HG03064 (cell line): ENCODE measurements around the gene PTTG1IP.

Experiments
- ATAC-seq: cut with Tn5 transposase; IDR thresholded peaks from one replicate; pipeline ENCODE4 v1.9.1; 2021; ENCODE audit warnings: low read depth; ENCODE audit not compliant: unreplicated experiment

Gene PTTG1IP

GRCh38 chr21:44898011-44898488 is 24.6 kb upstream of the PTTG1IP start:
- ATAC-seq, result no peak

- ATAC-seq, result no peak
Measured at GRCh38 chr21:44897326-44898010, 24.0 kb upstream of the PTTG1IP start.

- no peak for ATAC-seq
Measured at GRCh38 chr21:44896561-44897286, 23.2 kb upstream of the PTTG1IP start.

GRCh38 chr21:44895859-44896258 is 22.4 kb upstream of the PTTG1IP start:
- no peak for ATAC-seq

- no peak for ATAC-seq
Measured at GRCh38 chr21:44894687-44895302, 21.3 kb upstream of the PTTG1IP start.

DNA sequence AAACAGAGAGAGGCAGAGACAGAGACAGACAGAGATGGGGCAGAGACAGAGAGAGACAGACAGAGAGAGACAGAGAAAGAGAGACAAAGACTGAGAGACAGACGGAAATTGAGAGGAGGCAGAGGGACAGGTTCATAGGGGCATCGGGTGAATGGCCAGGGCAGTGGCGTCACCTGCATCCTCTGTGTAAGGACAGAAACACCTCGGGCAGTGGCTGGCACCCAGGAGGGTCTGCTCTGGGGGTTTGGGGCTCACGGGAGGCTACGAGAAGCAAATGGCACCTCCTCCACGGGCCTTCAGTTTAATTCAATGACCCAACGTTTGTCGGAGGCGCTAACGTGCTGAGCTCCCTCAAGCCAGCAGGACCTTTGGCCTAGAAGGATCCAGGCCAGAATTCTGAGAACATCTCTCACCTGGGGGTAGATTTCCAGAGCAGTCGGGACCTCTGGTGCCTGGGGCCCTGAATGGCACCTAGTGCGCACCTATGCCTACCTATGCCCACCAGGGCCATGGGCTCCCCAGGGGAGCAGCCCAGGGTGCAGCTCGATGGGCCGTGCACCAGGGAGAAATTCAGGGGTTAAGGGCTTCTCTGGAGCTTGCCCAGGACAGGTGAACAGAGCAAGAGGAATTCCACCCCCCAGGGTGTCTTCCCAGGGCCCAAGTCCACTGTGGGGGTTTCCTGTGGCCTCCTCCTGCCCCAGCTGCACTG is 20.6 kb upstream of the PTTG1IP start:
- ATAC-seq, result no peak

DNA sequence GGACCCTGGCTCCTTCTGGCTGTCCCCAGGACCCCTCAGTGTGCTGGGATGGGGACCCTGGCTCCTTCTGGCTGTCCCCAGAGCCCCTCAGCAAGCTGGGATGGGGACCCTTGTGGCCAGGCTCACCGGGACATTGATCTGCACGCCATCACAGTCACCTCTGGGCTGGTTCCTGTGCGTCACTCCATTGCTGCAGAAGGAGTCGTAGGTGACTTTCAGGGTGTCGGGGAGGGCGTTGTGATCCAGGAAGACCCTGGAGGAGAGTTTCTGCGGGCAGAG is 19.7 kb upstream of the PTTG1IP start:
- ATAC-seq, result no peak

- no peak for ATAC-seq
Measured at GRCh38 chr21:44892536-44893277, 19.2 kb upstream of the PTTG1IP start.

- ATAC-seq, result no peak
Measured at GRCh38 chr21:44892095-44892494, 18.6 kb upstream of the PTTG1IP start.

DNA sequence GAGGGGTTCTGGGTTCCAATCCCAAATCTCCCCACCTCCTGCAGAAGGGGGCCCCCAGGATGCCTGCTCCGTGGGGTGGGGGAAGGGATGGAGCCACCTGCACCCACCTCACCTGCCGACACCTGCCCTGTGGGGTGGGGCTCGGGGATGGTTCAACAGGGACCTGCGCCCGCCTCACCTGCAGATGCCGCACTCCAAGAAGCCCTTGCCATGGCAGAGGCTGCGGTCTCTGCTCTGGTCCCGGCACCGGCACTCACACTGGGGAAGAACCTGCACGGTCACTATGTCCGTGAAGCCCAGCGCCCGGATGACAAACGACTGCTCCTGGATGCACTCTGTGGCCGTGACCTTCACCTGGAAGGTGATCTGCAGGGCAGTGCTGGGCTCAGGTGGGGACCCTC is 18.1 kb upstream of the PTTG1IP start:
- no peak for ATAC-seq

DNA sequence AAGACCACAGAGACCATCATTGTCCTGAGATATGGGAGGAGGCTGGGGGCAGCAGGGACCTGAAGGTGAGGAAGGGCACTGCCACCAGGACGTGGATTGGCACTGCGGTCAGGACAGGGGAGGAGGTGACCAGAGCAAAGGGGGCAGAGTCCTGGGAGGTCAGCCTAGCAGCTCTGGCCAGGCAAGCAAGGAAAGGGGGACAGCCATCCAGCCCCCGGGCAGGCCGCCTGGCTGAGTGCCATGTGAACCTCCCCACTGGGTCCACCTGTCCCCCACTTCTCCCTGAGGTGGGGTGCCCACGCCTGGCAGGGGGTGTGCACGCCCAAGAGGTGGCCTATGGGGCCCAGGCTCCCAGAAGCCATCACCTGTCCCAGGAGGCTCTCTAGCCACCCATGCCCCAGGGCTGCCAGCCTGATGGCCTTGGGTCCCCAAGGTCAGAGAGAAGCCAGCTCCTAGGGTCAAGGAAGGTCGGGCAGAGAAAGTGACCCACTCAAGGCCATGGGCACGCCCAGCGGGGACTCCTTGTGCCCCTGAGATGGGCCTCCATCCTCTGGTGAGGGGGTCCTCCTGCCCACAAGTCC is 17.6 kb upstream of the PTTG1IP start:
- ATAC-seq, result no peak

DNA sequence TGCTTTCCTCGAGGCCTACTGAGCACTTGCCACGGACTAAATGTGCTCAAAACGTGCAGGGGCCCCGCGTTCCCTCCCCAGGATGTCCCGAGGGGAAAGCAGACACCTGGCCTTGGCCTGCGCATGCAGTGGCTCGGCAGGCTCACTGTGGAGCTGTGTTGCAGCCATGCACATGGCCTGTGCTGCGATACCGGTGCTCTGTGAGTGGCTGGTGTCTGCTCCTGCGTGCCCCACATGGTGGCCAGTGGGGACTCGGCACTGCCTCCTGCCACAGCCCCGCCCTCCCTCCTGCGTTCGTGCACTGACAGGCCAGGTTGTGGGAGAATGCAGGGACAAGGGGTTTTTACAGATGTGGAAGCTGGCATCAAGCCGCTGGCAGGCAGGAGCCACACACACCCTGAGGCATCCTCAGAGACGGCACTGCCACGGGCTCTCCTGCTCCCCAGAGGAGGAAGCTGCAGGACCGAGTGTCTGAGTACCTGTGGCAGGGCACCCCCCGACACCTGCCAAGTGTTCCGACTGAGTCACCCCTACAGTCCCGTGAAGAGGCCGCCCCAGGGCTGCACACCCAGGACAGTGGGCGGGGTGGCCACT is 16.9 kb upstream of the PTTG1IP start:
- no peak for ATAC-seq

- ATAC-seq, result no peak
Measured at GRCh38 chr21:44889625-44890337, 16.3 kb upstream of the PTTG1IP start.

GRCh38 chr21:44888581-44889550 is 15.4 kb upstream of the PTTG1IP start:
- no peak for ATAC-seq

- ATAC-seq, result no peak
Measured at GRCh38 chr21:44887807-44888580, 14.5 kb upstream of the PTTG1IP start.

DNA sequence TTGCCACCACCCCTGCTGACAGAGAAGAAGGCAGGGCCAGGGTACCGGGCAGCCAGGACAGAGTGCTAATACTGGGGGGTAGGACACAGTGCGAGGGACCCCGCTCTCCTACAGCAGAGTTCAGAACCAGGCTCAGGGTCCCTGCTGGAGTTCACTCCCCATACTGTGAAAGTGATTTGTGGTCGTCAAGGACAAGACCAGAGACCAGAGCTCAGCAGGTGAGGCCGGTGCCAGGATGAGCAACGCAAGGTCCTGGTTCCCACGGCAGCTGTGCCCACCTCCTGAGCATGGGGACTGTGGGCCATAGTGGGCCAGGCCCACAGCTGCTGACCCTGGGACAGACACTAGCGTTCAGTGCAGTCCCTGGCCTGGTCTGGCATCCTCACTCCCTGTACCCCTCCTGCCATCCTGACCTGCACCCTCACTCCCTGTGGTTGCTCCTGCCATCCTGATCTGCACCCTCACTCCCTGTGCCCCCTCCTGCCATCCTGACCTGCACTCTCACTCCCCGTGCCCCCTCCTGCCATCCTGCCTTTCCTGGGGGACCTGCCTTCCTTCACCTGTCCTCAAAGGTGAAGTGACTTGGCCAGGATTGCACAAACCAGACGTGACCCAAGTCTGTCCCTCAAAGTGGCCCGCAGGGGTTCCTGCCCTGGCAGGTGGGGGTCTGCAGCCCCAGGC is 13.8 kb upstream of the PTTG1IP start:
- no peak for ATAC-seq
